Endodermal cell (in vitro differentiated cells): ENCODE results near the gene ATOH8. TPM values are rescaled to one million over a fixed set of nuclear protein-coding genes. Genes with fewer than 3 reads are reported as not detected.

Experiments
- DNase-seq: peaks from one replicate; pipeline ENCODE4 v3.0.0-alpha.2; 2017
- H3K27ac ChIP-seq: 2 replicates; pipeline ENCODE4 v1.5.1; 2013; ENCODE audit warnings: mild to moderate bottlenecking, low read depth, low read length, moderate library complexity
- H3K27me3 ChIP-seq: 2 replicates; pipeline ENCODE4 v1.6.1; 2013; ENCODE audit warnings: mild to moderate bottlenecking, low read length, moderate library complexity; ENCODE audit not compliant: insufficient read depth, control insufficient read depth, poor library complexity, severe bottlenecking
- H3K36me3 ChIP-seq: 2 replicates; pipeline ENCODE4 v1.7.0; 2013; ENCODE audit warnings: mild to moderate bottlenecking, low read length, moderate library complexity; ENCODE audit not compliant: control insufficient read depth, insufficient read depth
- H3K4me1 ChIP-seq: one replicate; pipeline ENCODE4 v1.7.0; 2013; ENCODE audit warnings: low read length; ENCODE audit not compliant: control insufficient read depth, insufficient read depth
- H3K4me3 ChIP-seq: 2 replicates; pipeline ENCODE4 v1.5.1; 2013; ENCODE audit warnings: mild to moderate bottlenecking, low read length, moderate library complexity
- H3K9ac ChIP-seq: 2 replicates; pipeline ENCODE4 v1.6.1; 2013; ENCODE audit warnings: mild to moderate bottlenecking, low read length, moderate library complexity; ENCODE audit not compliant: poor library complexity, severe bottlenecking; ENCODE audit errors: extremely low read depth
- H3K9me3 ChIP-seq: 2 replicates; pipeline ENCODE4 v1.6.1; 2013; ENCODE audit warnings: mild to moderate bottlenecking, low read length, moderate library complexity; ENCODE audit not compliant: control insufficient read depth
- H3K27ac Mint-ChIP-seq: 2 replicates; pipeline ENCODE4 v1.8.0; 2020; ENCODE audit warnings: mixed read lengths
- H3K27me3 Mint-ChIP-seq: 2 replicates; pipeline ENCODE4 v1.8.0; 2021; ENCODE audit warnings: mild to moderate bottlenecking, mixed read lengths; ENCODE audit not compliant: insufficient read depth
- H3K36me3 Mint-ChIP-seq: 2 replicates; pipeline ENCODE4 v1.8.0; 2020; ENCODE audit warnings: low read depth, mixed read lengths
- H3K4me1 Mint-ChIP-seq: 2 replicates; pipeline ENCODE4 v1.8.0; 2020; ENCODE audit warnings: mixed read lengths
- H3K4me3 Mint-ChIP-seq: 2 replicates; pipeline ENCODE4 v1.8.0; 2020; ENCODE audit warnings: mild to moderate bottlenecking, moderate library complexity, mixed read lengths
- H3K9me3 Mint-ChIP-seq: 2 replicates; pipeline ENCODE4 v1.8.0; 2020; ENCODE audit warnings: mild to moderate bottlenecking, mixed read lengths
- CTCF ChIP-seq: fragments of 200-600 bp; sonication (generic); conservative IDR thresholded peaks from 2 replicates; pipeline ENCODE4 v1.5.0; 2021; ENCODE audit warnings: antibody characterized with exemption, mild to moderate bottlenecking
- WGBS, 2 experiments: methylation state at CpG; one replicate each; pipeline versions ENCODE4 v1.1.5 to v1.1.7; 2013; ENCODE audit warnings: missing lambda C conversion rate in 2 of 2, mixed read lengths in 1 of 2; ENCODE audit not compliant: insufficient coverage in 1 of 2, insufficient read length in 1 of 2; 5-methylcytosine and 5-hydroxymethylcytosine counted together
- total RNA-seq, 2 donors: library from RNA; stranded (reverse); fragmentation: NEBNext Ultra II Directional in 1 of 2; extraction: Animal tissue kit (Norgen Biotek cat#: 25700) in 1 of 2; gene quantifications; 2 replicates in 1 of 2; 3 replicates in 1 of 2; pipeline ENCODE4 v1.2.1, GENCODE V29; 2021

The ATOH8 gene
- total RNA-seq, 2 donors from 2014 or later = 1.3 to 1.6 TPM

- 93 to 95% methylated on average over 13 of the region's 13 CpGs for WGBS, 2 experiments
- Histone ChIP-seq H3K27ac (peak overlapping the region; percentile 92), H3K27me3 (no peaks in the 10 kb centered on the region), H3K9me3 (no peaks in the 10 kb centered on the region), H3K4me3 (no peak overlapping the region), H3K4me1 (no peaks in the 10 kb centered on the region), H3K36me3 (no peaks in the 10 kb centered on the region), H3K9ac (no peak overlapping the region)
- H3K9me3 Mint-ChIP-seq = no peaks in the 10 kb centered on the region
- H3K27ac Mint-ChIP-seq = no peak overlapping the region
- no peaks in the 10 kb centered on the region for H3K36me3 Mint-ChIP-seq
- peaks cover 21% of the 10 kb centered on the region for H3K27me3 Mint-ChIP-seq
- peaks cover 6% of the 10 kb centered on the region for H3K4me1 Mint-ChIP-seq
- no peak for TF ChIP-seq CTCF
- H3K4me3 Mint-ChIP-seq = no peak overlapping the region
- no peak for DNase-seq
Measured at GRCh38 chr2:85797263-85797660, 43.5 kb downstream of the ATOH8 start.

GRCh38 chr2:85797921-85798320, 44.1 kb downstream of the ATOH8 start:
- Mint-ChIP-seq H3K9me3 (no peaks in the 10 kb centered on the region), H3K4me3 (no peak overlapping the region), H3K27me3 (peaks cover 21% of the 10 kb centered on the region), H3K4me1 (peaks cover 6% of the 10 kb centered on the region), H3K27ac (no peak overlapping the region), H3K36me3 (no peaks in the 10 kb centered on the region)
- 81 to 83% methylated on average over 4 to 6 of the region's 6 CpGs for WGBS, 2 experiments
- H3K27ac ChIP-seq = no peak overlapping the region
- H3K4me1 ChIP-seq = no peaks in the 10 kb centered on the region
- H3K9me3 ChIP-seq = no peaks in the 10 kb centered on the region
- DNase-seq = peak; percentile 64
- no peak overlapping the region for H3K9ac ChIP-seq
- no peaks in the 10 kb centered on the region for H3K27me3 ChIP-seq
- peak; percentile 83 for TF ChIP-seq CTCF
- H3K36me3 ChIP-seq = no peaks in the 10 kb centered on the region
- H3K4me3 ChIP-seq = no peak overlapping the region

- Histone ChIP-seq H3K27ac (no peak overlapping the region), H3K27me3 (no peaks in the 10 kb centered on the region), H3K9ac (no peak overlapping the region), H3K4me1 (no peaks in the 10 kb centered on the region), H3K4me3 (no peak overlapping the region), H3K36me3 (no peaks in the 10 kb centered on the region), H3K9me3 (no peaks in the 10 kb centered on the region)
- TF ChIP-seq CTCF = no peak
- Mint-ChIP-seq H3K27me3 (peaks cover 21% of the 10 kb centered on the region), H3K4me1 (peaks cover 6% of the 10 kb centered on the region), H3K36me3 (no peaks in the 10 kb centered on the region), H3K4me3 (no peak overlapping the region), H3K27ac (no peak overlapping the region), H3K9me3 (no peaks in the 10 kb centered on the region)
- 84 to 88% methylated on average over 8 to 11 of the region's 11 CpGs for WGBS, 2 experiments
- peak; percentile 30 for DNase-seq
Measured at GRCh38 chr2:85799215-85799956, 45.6 kb downstream of the ATOH8 start.
